ENCODE data around the gene PAK3. TPM values are rescaled to one million over a fixed set of nuclear protein-coding genes. Genes with fewer than 3 reads are reported as not detected.

The PAK3 gene
- total RNA-seq, 4 donors from 2014 or later = 1.3 to 7.0 (median 4.0) TPM

- intact Hi-C loops (cut with DNase I; ENCODE audit: low total_unique reads) = no loop called here
- TF ChIP-seq CTCF (IDR thresholded peaks at IDR 0.05) = no peak
- H3K4me3 ChIP-seq (ENCODE audit: low read depth, poor library complexity, severe bottlenecking) = no peak overlapping the region
- DNase-seq (ENCODE audit: low spot score in 2 of 2) = no peak
- 35 to 66% methylated on average over 3 of the region's 3 CpGs for WGBS, 2 donors
Measured at GRCh38 chrX:111181951-111182350, 86.0 kb downstream of the PAK3 start.

- intact Hi-C loops (cut with DNase I; ENCODE audit: low total_unique reads) = no loop called here
- no peak for TF ChIP-seq CTCF (IDR thresholded peaks at IDR 0.05)
- no peak for TF ChIP-seq POLR2A (IDR thresholded peaks at IDR 0.05)
- no peak for DNase-seq (ENCODE audit: low spot score in 2 of 2)
- no peak overlapping the region for H3K4me3 ChIP-seq (ENCODE audit: low read depth, poor library complexity, severe bottlenecking)
Measured at GRCh38 chrX:111182997-111183396, 87.0 kb downstream of the PAK3 start.

DNA sequence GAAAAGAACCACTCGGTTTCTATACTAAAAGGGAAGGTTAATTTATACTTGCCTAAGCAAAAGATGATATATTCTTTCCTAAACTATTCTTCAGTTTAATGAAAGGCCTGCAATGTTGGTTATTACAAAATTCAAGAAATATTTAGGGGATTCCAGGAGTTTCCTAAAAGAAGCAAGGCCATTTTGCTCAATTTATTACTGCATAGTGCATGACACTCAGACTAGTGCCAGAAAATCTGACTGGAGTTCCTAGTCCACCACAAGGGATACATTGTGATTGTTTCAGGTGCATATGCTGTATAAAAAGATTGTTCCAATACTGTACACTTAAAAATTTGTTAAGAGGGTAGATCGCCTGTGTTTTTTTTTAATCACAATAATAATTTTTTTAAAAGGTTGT is 95.6 kb downstream of the PAK3 start:
- no peak for TF ChIP-seq POLR2A (IDR thresholded peaks at IDR 0.05)
- no peak for TF ChIP-seq CTCF (IDR thresholded peaks at IDR 0.05)

DNA sequence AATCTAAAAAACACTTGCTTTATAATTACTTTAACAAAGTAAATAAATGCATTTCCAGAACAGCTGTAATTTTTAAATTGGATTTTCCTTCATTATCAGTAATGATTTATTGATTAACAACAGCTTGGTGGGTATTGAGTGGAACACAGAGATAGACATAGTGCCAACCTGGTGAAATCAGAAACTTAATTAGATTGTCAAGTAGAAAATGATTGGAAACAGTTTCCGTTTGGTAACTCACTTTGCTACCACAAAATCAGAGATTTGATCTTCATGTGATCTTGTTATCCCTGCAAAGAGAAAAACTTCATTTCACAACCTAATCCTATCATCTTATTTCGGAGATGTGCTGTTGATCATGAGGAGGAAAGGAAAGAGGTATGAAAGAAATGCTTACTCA is 103.5 kb downstream of the PAK3 start:
- DNase-seq (ENCODE audit: low spot score in 2 of 2) = no peak
- TF ChIP-seq POLR2A (IDR thresholded peaks at IDR 0.05) = no peak
- no peak for TF ChIP-seq CTCF (IDR thresholded peaks at IDR 0.05)
- intact Hi-C loops (cut with DNase I; ENCODE audit: low total_unique reads) = loop anchor here (5.0 kb wide), 1 partner anchor 232 kb away; no protein-coding TSS in a partner anchor
- 56 to 84% methylated on average over 2 of the region's 2 CpGs for WGBS, 2 donors
- no peak overlapping the region for H3K4me3 ChIP-seq (ENCODE audit: low read depth, poor library complexity, severe bottlenecking)

More for the DNA sequence above, 95.6 kb downstream of the PAK3 start:
- WGBS, 2 donors = 79 to 95% methylated on average over 2 of the region's 2 CpGs
- no peak for DNase-seq (ENCODE audit: low spot score in 2 of 2)
- no peak overlapping the region for H3K4me3 ChIP-seq (ENCODE audit: low read depth, poor library complexity, severe bottlenecking)
- intact Hi-C loops (cut with DNase I; ENCODE audit: low total_unique reads) = no loop called here

DNA sequence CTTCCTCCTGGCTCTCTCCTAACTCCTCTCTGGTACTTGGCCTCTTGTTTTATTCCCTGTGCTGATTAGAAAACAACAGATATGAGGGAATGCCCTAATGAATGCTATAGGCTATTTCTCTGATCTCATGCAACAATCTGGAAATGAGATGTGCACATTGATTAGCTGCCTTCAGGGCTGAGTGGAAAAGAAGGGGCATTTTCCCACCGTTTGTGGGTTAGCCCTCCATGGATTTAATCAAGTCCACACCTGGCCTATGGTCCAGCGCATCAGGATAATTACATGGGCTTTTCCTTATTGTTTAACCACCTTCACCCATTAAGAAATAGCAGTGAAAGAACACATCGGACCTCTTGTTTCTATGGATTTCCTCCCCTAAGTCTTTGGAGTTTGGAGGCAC is 104.3 kb downstream of the PAK3 start:
- DNase-seq (ENCODE audit: low spot score in 2 of 2) = no peak

More for the DNA sequence above, 104.3 kb downstream of the PAK3 start:
- intact Hi-C loops (cut with DNase I; ENCODE audit: low total_unique reads) = no loop called here
- H3K4me3 ChIP-seq (ENCODE audit: low read depth, poor library complexity, severe bottlenecking) = no peak overlapping the region
- 62 to 81% methylated on average over 3 of the region's 3 CpGs for WGBS, 2 donors
- TF ChIP-seq POLR2A (IDR thresholded peaks at IDR 0.05) (no peak), CTCF (IDR thresholded peaks at IDR 0.05) (no peak)
